Activated CD4-positive, alpha-beta T cell treated with anti-CD3 and anti-CD28 coated beads, Interleukin-2, amount 10 ng/mL, durations not matched to agents 24 days and 14 days (primary cell): Measurements from ENCODE around the gene CALM1. TPM values are rescaled to one million over a fixed set of nuclear protein-coding genes. Genes with fewer than 3 reads are reported as not detected.
"Not testable (repeated sequence)": the region's sequence is repeated elsewhere in the genome, so short reads cannot be mapped to it uniquely, and the experiment has no call there.

Experiments used
- DNase-seq: peaks from one replicate; pipeline ENCODE4 v3.0.0; 2022
- H3K27ac Mint-ChIP-seq: one replicate; pipeline ENCODE4 v1.8.0; 2022; ENCODE audit warnings: mild to moderate bottlenecking, mixed read lengths
- H3K27me3 Mint-ChIP-seq: one replicate; pipeline ENCODE4 v1.8.0; 2022; ENCODE audit warnings: mixed read lengths
- H3K36me3 Mint-ChIP-seq: one replicate; pipeline ENCODE4 v1.8.0; 2022; ENCODE audit warnings: low read depth, mild to moderate bottlenecking, mixed read lengths
- H3K4me1 Mint-ChIP-seq: one replicate; pipeline ENCODE4 v1.8.0; 2021; ENCODE audit warnings: mixed read lengths
- H3K4me3 Mint-ChIP-seq: one replicate; pipeline ENCODE4 v1.8.0; 2022; ENCODE audit warnings: mild to moderate bottlenecking, moderate library complexity, mixed read lengths
- H3K9me3 Mint-ChIP-seq: one replicate; pipeline ENCODE4 v1.8.0; 2021; ENCODE audit warnings: mixed read lengths
- intact Hi-C: fragments of 100-400 bp; cut with micrococcal nuclease; formaldehyde crosslinking; loops from one replicate; pipeline ENCODE4 v1.15.1; 2023
- total RNA-seq: library from RNA; stranded (reverse); gene quantifications from 2 replicates; pipeline ENCODE4 v1.2.3, GENCODE V29; 2022

CALM1 gene
- total RNA-seq, 1 donor from 2014 or later, result 471 TPM

DNA sequence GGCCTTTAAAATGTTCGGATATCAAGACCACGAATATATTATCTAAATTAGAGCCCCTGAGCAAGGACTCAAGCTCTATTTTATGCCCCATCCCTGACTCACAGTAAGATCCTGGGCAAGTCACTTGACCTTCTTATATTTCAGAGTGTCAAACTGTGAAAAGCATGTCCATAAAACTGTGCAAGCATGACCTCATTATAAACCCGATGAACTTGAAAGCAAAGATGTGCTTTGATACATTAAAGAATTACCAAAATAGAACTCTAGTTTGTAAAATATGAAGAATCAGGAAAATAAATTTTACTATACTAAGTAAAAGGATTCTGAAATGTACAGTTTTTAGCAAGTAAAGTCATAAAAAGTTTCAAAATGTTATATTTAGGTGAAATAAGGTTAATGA lies 2.9 kb upstream of the CALM1 start:
- Mint-ChIP-seq H3K4me1 (peaks cover 16% of the 10 kb centered on the region), H3K4me3 (no peak overlapping the region), H3K36me3 (peaks cover 7% of the 10 kb centered on the region), H3K9me3 (no peaks in the 10 kb centered on the region), H3K27ac (no peak overlapping the region), H3K27me3 (no peaks in the 10 kb centered on the region)
- intact Hi-C loops, result no loop called here
- no peak for DNase-seq

DNA sequence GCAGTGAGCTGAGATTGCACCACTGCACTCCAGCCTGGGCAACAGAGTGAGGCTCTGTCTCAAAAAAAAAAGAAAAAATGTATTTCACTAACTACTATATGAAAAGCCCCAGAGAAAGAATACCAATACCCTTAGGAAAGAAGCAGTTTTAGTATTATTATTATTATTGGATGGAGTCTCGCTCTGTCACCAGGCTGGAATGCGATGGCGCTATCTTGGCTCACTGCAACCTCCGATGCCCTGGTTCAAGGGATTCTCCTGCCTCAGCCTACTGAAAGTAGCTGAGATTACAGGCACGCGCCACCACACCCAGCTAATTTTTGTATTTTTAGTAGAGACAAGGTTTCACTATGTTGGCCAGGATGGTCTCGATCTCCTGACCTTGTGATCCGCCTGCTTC lies 2.0 kb upstream of the CALM1 start:
- intact Hi-C loops, result loop anchor here (5.0 kb wide), 5 partner anchors 283 to 1027 kb away; partner anchors contain the start of genes CCDC88C and TDP1
- H3K27ac Mint-ChIP-seq, H3K4me3 Mint-ChIP-seq, H3K27me3 Mint-ChIP-seq, H3K9me3 Mint-ChIP-seq, DNase-seq: not testable (repeated sequence)
- H3K4me1 Mint-ChIP-seq, result peaks cover 14% of the 10 kb centered on the region
- H3K36me3 Mint-ChIP-seq, result peaks cover 11% of the 10 kb centered on the region

DNA sequence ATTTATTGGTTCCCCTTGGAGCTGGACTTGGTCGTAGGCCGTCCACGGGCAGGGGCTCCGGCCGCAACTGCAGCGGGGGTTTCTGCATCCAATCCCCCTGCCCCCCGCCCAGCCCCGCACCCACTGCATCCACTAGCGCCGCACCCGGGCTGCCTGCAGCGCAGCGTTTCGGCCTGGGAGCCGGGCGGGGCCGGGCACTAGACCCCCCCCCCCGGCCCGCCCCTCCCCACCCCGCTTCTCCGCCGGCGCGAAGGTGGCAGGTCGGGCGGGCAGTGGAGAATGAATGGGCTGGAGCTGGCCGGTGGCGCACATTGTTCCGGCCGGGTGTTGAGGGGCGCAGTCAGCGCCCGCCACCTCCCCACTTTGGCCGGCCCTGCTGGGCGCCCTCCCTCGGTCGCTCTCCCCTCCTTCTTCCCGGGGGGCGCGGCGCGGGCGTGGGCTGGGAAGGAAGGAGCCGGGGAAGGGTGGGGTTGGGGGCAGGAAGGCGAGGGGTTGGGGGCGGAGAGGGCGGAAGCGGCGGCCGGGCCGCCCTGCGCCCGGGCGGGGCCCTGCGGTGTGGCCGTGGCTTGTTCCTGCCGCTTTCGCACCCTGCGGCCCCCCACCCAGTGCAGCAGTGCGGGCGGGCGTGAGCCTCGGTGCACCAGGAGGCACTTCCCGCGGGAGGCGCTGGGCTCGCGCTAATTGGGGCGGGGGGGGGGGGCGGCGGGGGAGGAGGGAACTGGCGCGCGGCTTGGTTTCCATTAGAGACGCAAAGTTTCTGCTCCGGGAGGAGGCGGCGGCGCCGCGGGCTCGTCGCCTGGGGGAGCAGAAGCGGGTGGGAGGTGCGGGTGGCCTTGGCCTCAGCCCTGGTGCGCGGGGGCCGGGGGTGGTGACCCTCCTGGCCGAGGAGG lies 841 bp downstream of the CALM1 start:
- Mint-ChIP-seq H3K9me3 (no peaks in the 10 kb centered on the region), H3K4me3 (peak overlapping the region; percentile 97), H3K27me3 (no peaks in the 10 kb centered on the region), H3K4me1 (peaks cover 39% of the 10 kb centered on the region), H3K36me3 (peaks cover 39% of the 10 kb centered on the region), H3K27ac (peak overlapping the region; percentile 87)
- intact Hi-C loops, result loop anchor here (1.0 to 5.0 kb wide), 8 partner anchors 14 to 1643 kb away; partner anchors contain the start of genes CCDC88C, NRDE2, TDP1 and TRIP11
- peak; percentile 92 for DNase-seq

DNA sequence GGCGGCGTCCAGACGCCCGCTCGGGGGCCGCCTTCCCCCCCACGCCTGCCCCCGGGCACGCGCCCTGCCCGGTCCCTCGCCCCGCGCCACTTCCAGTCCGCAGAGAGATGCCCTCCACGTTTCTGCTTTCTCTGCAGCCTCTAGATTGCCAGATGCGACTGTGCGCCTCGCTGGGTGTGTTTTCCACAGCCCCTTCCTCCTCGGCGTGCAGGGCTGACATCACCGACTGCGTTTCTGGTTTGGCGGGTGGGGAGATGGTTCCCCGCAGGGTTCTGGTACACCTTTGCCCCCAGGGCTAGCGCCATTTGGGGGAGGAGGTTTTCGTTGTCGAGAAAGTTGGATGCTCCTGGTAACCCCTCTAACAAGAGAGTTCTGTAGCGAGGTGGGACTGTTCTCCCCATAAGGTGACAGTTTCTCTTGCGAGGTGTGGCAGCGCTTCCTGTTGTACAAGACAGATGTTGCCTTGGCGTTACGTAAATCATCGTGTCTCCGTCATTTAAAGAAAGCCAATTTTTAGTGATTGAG lies 1.5 kb downstream of the CALM1 start:
- Mint-ChIP-seq H3K4me1 (peaks cover 44% of the 10 kb centered on the region), H3K36me3 (peaks cover 45% of the 10 kb centered on the region), H3K27me3 (no peaks in the 10 kb centered on the region), H3K27ac (peak overlapping the region; percentile 98), H3K4me3 (peak overlapping the region; percentile 97), H3K9me3 (no peaks in the 10 kb centered on the region)
- peak; percentile 90 for DNase-seq
- intact Hi-C loops, result loop anchor here (2.0 to 5.0 kb wide), 7 partner anchors 68 to 1642 kb away; partner anchors contain the start of genes CCDC88C, NRDE2, TDP1 and TRIP11

DNA sequence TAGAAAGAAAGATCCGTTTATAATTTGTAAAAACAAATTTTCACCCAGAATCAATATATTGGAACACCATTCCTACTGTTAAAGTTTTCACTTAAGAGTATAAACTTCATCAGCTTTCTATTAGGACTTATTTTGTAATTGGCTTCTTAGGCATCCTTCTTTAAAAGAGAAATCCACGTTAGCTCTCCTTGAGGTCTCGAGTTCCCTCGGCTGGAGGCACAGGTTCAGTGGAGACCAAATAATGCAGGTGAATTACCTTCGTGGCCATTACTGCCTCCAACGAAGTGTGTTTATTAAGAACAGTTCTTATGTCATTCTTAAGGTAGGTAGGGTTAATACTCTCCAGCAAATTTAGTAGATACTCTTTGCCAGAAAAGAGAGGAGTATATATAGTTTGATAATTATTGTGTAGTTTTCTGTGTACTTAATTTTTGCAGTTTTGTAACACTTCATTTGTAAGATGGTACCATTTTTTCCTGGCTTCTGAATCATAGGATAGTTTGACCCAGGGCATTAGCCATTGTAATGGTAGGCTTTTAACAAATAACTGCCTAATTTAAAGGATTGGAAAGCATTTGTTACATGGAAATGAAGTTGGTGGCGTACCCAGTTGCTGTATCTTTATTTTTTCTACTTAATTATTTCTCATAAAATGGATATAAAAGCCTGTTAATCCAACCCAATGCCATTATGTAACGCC lies 2.2 kb downstream of the CALM1 start:
- H3K27ac Mint-ChIP-seq, result peak overlapping the region; percentile 98
- H3K9me3 Mint-ChIP-seq, result no peaks in the 10 kb centered on the region
- DNase-seq, result no peak
- peaks cover 51% of the 10 kb centered on the region for H3K36me3 Mint-ChIP-seq
- H3K4me3 Mint-ChIP-seq, result peak overlapping the region; percentile 97
- H3K27me3 Mint-ChIP-seq, result no peaks in the 10 kb centered on the region
- H3K4me1 Mint-ChIP-seq, result peaks cover 46% of the 10 kb centered on the region
- intact Hi-C loops, result loop anchor here (1.0 to 5.0 kb wide), 10 partner anchors 68 to 1642 kb away; partner anchors contain the start of genes CCDC88C, NRDE2, PSMC1 and TDP1

DNA sequence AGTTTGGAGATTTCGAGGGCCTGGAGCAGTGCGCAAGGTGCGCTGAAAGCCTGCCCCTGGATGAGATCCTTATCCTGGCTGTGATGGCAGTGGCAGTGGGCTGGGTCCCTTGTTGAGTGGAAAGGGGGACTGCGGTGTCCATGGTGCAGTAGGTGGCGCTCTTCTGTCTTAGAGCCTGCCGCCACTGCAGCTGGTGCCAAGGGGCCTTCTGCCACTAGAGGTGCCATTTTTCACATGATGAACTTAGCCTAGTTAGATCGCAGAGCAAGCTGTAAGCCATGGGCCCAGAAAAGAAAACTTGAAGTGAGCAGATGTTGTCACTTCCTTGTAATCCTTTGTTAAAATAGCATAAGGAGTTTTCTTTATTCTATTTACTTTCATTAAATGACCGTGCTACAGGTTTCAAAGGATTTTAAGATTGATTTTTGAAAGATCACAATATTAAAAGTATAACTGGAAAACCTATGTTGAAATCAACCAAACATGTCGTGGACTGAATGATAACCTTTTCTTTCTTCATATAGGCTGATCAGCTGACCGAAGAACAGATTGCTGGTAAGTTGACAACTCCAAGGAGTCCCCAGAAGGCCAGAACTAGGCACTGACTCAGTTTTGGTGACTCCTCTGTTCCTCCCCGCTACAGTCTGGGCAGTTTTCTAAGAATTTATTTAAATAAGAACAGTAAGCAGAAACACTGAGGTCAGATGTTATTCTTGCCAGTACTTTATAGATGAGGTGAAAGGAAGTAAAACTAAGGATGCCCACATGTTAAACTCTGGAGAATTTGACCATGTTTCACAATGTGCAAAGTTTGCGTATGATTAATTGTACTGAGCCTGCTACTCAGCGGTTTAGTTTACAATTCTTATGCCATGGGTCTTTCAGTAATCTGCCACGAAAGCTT lies 3.0 kb downstream of the CALM1 start:
- Mint-ChIP-seq H3K27me3 (no peaks in the 10 kb centered on the region), H3K9me3 (no peaks in the 10 kb centered on the region), H3K4me3 (peak overlapping the region; percentile 97), H3K4me1 (peaks cover 49% of the 10 kb centered on the region), H3K27ac (peak overlapping the region; percentile 98), H3K36me3 (peaks cover 58% of the 10 kb centered on the region)
- intact Hi-C loops, result loop anchor here (1.0 to 5.0 kb wide), 10 partner anchors 69 to 1641 kb away; partner anchors contain the start of genes CCDC88C, NRDE2, PSMC1 and TDP1
- peak; percentile 95 for DNase-seq

DNA sequence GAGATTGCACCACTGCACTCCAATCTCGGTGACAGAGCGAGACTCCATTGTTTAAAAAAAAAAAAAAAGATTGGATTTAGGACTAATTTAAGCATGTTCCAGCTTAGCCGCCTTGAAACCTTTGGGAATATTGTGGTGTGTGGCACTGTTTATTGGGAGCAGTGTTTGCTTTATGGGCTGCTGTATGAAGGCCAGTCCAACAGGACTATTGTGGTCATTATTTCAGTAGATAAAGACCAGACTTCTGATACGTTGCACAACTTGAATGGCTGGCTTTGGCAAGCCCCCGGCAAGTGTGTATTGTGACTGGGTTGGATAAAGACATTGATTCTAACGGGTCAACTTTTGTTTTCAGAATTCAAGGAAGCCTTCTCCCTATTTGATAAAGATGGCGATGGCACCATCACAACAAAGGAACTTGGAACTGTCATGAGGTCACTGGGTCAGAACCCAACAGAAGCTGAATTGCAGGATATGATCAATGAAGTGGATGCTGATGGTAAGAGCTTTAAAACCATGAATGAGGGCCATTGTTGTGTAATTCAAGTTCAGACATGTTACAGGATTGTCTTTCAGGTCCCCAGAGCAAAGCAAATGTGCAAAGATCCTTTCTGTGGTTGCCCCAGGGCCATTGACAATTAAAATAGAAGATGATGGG lies 4.2 kb downstream of the CALM1 start:
- Mint-ChIP-seq H3K27me3 (no peaks in the 10 kb centered on the region), H3K4me1 (peaks cover 49% of the 10 kb centered on the region), H3K9me3 (no peaks in the 10 kb centered on the region), H3K4me3 (peak overlapping the region; percentile 97), H3K27ac (peak overlapping the region; percentile 36), H3K36me3 (peaks cover 68% of the 10 kb centered on the region)
- DNase-seq, result no peak
- intact Hi-C loops, result no loop called here

DNA sequence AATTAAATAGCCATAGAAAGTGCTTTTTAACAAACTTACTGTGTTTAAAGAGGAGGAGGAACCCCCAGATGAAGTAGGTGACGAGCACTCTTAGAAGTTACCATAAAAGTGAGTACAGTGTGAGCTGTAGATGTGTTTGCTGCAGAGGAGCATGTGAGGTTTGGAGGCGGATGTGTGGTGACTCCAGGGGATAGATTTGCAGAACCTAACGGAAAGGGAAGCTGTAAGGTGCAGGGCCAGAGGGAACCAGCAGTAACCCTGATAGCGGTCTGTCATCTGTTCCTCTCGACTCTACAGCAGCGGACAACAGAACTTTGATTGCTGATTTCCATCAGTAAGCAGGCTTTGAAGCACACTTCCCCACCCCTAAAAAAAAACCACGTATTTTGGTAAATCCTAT lies 5.2 kb downstream of the CALM1 start:
- Mint-ChIP-seq H3K4me3 (peak overlapping the region; percentile 35), H3K27ac (peak overlapping the region; percentile 71), H3K36me3 (peaks cover 73% of the 10 kb centered on the region), H3K9me3 (no peaks in the 10 kb centered on the region), H3K4me1 (peaks cover 54% of the 10 kb centered on the region), H3K27me3 (no peaks in the 10 kb centered on the region)
- peak; percentile 63 for DNase-seq
- intact Hi-C loops, result no loop called here

DNA sequence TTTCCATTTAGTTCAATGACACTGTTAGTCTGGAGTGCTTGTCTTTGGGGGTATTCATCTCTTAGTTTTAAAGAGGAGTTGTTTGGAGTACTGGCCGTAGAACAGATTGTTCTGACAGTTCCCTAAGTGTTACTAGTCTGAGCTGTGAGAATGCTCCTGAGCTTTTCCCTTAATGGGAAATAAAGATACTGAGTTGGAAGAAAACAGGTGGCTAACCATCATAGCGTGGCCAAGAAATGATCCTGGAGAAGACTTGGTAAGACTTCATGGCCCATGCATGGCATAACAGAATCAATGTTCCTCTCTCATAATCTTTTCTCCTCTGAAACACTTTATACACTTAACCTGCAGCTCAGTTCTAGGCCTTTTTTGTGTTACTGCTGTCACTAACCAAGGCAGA lies 6.2 kb downstream of the CALM1 start:
- Mint-ChIP-seq H3K27me3 (no peaks in the 10 kb centered on the region), H3K4me1 (peaks cover 54% of the 10 kb centered on the region), H3K27ac (peak overlapping the region; percentile 52), H3K36me3 (peaks cover 78% of the 10 kb centered on the region), H3K4me3 (no peak overlapping the region), H3K9me3 (no peaks in the 10 kb centered on the region)
- intact Hi-C loops, result no loop called here
- DNase-seq, result no peak

DNA sequence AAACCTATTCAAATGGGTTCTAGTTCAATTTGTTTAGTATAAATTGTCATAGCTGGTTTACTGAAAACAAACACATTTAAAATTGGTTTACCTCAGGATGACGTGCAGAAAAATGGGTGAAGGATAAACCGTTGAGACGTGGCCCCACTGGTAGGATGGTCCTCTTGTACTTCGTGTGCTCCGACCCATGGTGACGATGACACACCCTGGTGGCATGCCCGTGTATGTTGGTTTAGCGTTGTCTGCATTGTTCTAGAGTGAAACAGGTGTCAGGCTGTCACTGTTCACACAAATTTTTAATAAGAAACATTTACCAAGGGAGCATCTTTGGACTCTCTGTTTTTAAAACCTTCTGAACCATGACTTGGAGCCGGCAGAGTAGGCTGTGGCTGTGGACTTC lies 8.3 kb downstream of the CALM1 start:
- H3K27ac Mint-ChIP-seq, result no peak overlapping the region

DNA sequence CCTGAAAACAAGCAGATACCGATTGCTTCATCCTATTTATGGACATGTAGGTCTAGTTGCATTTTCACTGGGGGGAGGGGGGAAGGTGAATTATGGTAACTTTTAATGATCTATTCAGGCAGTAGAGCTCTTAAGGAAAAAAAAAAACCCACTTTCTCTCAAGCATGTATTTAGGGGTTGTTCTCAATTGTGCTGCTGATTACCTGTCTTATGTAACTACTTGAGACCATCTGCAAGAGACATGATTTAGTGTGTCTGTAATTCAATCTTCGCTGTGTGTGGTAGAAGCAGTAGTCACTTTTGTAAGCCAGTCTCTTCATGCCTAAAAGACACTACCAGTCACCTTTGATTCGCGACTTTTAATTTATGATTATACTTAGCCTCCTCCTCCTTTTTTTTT lies 8.9 kb downstream of the CALM1 start:
- H3K4me1 Mint-ChIP-seq, result peaks cover 38% of the 10 kb centered on the region
- H3K9me3 Mint-ChIP-seq, result no peaks in the 10 kb centered on the region
- H3K4me3 Mint-ChIP-seq, result no peak overlapping the region
- intact Hi-C loops, result no loop called here
- DNase-seq, result no peak
- H3K36me3 Mint-ChIP-seq, result peaks cover 63% of the 10 kb centered on the region
- no peaks in the 10 kb centered on the region for H3K27me3 Mint-ChIP-seq
- peak overlapping the region; percentile 0 for H3K27ac Mint-ChIP-seq

More for the DNA sequence above, 8.3 kb downstream of the CALM1 start:
- Mint-ChIP-seq H3K36me3 (peaks cover 70% of the 10 kb centered on the region), H3K4me1 (peaks cover 45% of the 10 kb centered on the region), H3K27me3 (no peaks in the 10 kb centered on the region), H3K4me3 (no peak overlapping the region), H3K9me3 (no peaks in the 10 kb centered on the region)
- intact Hi-C loops, result no loop called here
- no peak for DNase-seq

DNA sequence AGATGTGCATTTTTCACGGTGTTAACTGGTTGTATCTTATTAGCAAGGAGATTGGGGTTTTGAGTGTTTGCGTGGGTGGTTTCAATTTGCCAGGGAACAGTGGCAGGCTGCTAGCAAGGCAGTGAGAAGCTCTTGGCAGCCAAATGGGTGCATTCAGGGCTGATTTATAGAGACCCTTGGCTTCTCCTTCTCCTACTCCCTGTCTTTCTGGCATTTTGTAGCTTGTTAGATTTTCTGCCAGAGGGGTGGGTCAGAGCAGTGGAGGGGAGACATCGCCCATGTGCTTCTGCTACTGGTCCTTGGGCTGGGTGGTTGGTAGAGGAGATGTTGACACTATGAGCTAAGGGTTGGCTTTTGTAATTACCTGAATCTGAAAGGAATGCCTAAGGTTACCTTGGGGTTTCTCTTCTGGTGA lies 9.6 kb downstream of the CALM1 start:
- H3K27me3 Mint-ChIP-seq, result no peaks in the 10 kb centered on the region

More for the DNA sequence above, 9.6 kb downstream of the CALM1 start:
- intact Hi-C loops, result no loop called here
- Mint-ChIP-seq H3K4me3 (no peak overlapping the region), H3K36me3 (peaks cover 57% of the 10 kb centered on the region), H3K4me1 (peaks cover 33% of the 10 kb centered on the region), H3K27ac (peak overlapping the region; percentile 0), H3K9me3 (no peaks in the 10 kb centered on the region)
- DNase-seq, result no peak
